ENCODE data around the gene SHMT1.
A peak's percentile ranks its signal among the peaks of the same experiment; 100 is the strongest.
"Not testable (repeated sequence)": the region's sequence is repeated elsewhere in the genome, so short reads cannot be mapped to it uniquely, and the experiment has no call there.

Gene SHMT1

DNA sequence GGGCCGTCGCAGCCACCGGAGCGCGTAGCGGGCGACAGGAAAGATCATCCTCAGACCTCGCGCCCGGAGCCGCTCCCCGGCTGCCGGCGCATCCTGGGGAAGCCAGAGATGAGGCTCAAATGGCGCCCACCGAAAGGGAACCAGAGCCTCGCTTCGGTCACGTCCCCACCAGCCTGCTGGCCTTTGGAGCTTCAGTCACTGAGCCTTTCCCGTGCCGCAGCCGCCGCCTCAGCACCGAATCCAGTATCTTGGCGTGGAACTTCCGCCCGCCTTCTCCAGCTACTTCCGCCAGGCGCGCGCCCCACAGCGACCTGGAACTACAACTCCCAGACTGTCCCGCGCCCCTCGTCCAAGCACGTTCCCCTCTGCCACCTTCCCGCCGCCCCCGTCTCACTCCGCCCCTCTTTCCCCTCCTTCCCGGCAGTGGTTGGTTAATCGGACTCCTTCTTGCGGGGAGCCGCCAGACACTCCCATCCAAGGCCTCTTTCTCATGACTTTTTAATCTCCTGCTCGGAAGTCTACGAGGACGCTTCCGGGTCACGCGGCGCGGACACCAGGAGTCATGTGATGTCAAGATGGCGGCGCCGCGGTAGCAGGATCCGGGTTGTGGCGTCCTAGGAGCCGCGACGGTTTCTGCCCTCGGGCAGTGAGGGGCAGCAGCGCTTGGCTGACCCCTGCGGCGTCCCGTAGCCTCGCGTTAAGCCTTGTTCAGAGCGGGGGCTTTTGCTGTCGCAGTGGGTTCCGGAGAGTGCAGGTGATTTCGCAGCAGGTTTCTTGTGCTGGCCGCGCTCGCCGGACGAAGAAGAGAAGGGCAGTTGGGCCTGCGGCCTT is 48.4 kb downstream of the SHMT1 start, which contains the start of the genes SMCR8 and TOP3A:
TSS of gene SMCR8 (plus strand) at position 563 of the 831 bp plus-strand sequence. CDS start 497 bp downstream, outside the sequence.
TSS of gene TOP3A (minus strand) at position 264 of the 831 bp plus-strand sequence. CDS start at position 48, 216 bp downstream.
- H3K4me3 Mint-ChIP-seq = peak within 1 kb of the TSS; percentile 82 to 85
- H3K27ac Mint-ChIP-seq = peak within 1 kb of the TSS; percentile 94
- no peaks in the 10 kb centered on the region for H3K27me3 Mint-ChIP-seq
- DNase-seq (peak; percentile 96), ATAC-seq (replicated peaks) (peak; percentile 92)
- H3K4me1 Mint-ChIP-seq = peaks cover 56 to 74% of the 10 kb centered on the region in 2 donors
- H3K9me3 Mint-ChIP-seq = peaks cover 2 to 3% of the 10 kb centered on the region in 2 donors
- peaks cover 39 to 56% of the 10 kb centered on the region in 2 donors for H3K36me3 Mint-ChIP-seq

DNA sequence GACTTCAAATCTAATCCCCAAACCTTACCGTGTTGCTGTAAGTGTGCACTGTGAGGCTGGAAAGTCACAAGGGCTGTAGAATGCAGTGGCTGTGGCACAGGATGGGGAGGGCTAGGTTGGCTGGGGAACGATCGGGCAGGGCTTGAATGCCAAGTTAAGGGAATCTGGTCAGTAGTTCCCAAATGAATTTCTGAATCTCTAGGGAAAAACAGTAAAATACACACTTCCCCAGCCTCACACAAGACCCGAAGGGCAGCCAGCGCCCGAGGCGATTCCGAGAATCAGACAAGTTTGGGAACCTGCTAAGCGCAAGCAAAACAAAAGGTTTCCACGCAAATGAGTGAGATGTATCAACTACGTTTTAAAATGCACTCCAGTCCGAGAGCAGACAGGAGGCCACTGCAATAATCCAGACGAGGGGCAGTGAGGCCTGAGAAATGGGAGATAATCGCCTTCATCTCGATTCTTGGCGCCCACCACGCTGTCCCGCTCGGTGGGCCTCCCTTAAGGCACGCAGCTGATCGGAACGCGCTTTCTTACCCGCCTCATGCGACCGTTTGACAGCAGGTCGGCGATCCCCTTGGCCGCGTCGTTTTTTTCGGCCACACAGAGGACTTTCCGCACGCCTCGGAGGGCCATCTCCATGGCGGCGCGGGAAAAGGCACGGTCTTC is 49.2 kb downstream of the SHMT1 start:
- peaks cover 2 to 3% of the 10 kb centered on the region in 2 donors for H3K9me3 Mint-ChIP-seq
- H3K27ac Mint-ChIP-seq = peak overlapping the region; percentile 94
- H3K27me3 Mint-ChIP-seq = no peaks in the 10 kb centered on the region
- H3K4me3 Mint-ChIP-seq = peak overlapping the region; percentile 82 to 85
- peaks cover 48 to 67% of the 10 kb centered on the region in 2 donors for H3K4me1 Mint-ChIP-seq
- no peak for DNase-seq
- peaks cover 37 to 50% of the 10 kb centered on the region in 2 donors for H3K36me3 Mint-ChIP-seq
- ATAC-seq (replicated peaks) = peak; percentile 15 to 26

DNA sequence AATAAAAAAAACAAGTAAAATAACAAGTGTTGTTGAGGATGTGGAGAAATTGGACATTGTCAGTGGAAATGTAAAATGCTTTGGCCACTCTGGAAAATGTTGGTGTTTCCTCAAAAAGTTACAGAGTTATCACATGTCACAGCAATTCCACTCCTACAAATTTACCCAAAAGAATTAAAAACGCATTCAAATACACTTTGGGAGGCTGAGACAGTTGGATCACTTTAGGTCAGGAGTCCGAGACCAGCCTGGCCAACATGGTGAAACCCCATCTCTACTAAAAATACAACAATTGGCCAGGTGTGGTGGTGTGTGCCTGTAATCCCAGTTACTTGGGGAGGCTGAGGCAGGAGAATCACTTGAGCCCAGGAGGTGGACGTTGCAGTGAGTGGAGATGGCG is 54.1 kb downstream of the SHMT1 start:
- ATAC-seq (replicated peaks) = no peak
- Mint-ChIP-seq H3K27ac (no peak overlapping the region), H3K27me3 (no peaks in the 10 kb centered on the region), H3K36me3 (peaks cover 26% of the 10 kb centered on the region in 2 donors), H3K4me3 (no peak overlapping the region), H3K4me1 (peaks cover 18 to 32% of the 10 kb centered on the region in 2 donors), H3K9me3 (no peaks in the 10 kb centered on the region)
- no peak for DNase-seq

DNA sequence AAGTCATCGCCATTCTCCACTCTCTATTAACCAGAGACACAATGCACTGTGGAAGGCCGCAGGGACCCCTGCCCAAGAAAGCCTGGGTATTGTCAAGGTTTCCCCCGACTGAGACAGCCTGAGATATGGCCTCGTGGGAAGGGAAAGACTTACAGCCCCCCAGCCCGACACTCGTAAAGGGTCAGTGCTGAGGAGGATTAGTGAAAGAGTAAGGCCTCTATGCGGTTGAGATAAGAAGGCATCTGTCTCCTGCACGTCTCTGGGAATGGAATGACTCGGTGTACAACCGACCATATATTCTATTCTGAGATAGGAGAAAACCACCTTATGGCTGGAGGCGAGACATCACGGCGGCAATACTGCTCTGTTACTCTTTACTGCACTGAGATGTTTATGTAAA is 60.1 kb downstream of the SHMT1 start:
- not testable (repeated sequence) for H3K9me3 Mint-ChIP-seq; H3K27me3 Mint-ChIP-seq; H3K27ac Mint-ChIP-seq; ATAC-seq (replicated peaks); DNase-seq; H3K4me3 Mint-ChIP-seq
- peaks cover 30 to 34% of the 10 kb centered on the region in 2 donors for H3K36me3 Mint-ChIP-seq
- H3K4me1 Mint-ChIP-seq = peaks cover 0 to 13% of the 10 kb centered on the region in 2 donors

DNA sequence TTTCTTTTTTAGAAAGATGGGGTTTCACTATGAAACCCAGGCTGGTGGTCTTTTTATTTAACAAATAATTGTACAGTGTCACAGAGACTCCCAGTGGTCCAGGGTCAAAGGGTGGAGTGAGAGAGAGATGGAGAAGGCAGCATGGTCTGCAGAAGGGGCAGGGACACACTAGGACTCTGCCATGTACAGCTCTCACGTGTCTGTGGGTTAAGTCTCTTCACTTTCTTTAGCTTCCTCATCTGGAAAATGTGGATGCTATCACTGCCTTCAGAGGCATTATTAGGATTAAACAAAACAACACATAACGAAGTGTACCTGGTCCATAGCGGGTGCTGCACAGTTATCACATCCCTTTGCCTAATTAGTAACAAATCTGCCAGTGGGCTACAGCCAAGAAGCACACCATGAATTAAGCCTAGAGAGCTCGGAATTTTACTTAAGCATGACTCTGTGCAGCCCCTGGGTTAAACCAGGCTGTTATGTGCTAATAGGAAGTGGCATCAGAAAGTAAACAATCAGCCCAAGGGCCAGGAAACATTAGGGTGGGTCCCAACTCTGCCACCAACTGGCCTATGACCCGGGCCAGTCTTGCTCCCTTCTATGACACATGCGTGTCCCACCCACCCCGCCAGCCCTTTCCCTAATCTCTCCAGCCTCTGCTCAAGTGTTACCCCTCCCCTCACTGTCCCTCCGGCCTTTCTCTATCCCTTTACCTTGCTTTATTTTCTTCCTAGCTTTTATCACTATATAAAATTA is 62.4 kb downstream of the SHMT1 start:
- Mint-ChIP-seq H3K4me1 (peaks cover 4 to 19% of the 10 kb centered on the region in 2 donors), H3K4me3 (no peak overlapping the region), H3K9me3 (no peaks in the 10 kb centered on the region), H3K36me3 (peaks cover 30 to 36% of the 10 kb centered on the region in 2 donors), H3K27ac (no peak overlapping the region), H3K27me3 (no peaks in the 10 kb centered on the region)
- ATAC-seq (replicated peaks) = no peak
- no peak for DNase-seq

DNA sequence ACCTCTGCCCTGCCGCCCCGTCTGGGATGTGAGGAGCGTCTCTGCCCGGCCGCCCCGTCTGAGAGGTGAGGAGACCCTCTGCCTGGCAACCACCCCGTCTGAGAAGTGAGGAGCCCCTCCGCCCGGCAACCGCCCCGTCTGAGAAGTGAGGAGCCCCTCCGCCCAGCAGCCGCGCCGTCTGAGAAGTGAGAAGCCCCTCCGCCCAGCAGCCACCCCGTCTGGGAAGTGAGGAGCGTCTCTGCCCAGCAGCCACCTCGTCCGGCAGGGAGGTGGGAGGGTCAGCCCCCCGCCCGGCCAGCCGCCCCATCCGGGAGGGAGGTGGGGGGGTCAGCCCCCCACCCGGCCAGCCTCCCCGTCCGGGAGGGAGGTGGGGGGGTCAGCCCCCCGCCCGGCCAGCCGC is 65.3 kb downstream of the SHMT1 start:
- H3K27me3 Mint-ChIP-seq; DNase-seq; H3K27ac Mint-ChIP-seq; ATAC-seq (replicated peaks); H3K9me3 Mint-ChIP-seq; H3K4me3 Mint-ChIP-seq: not testable (repeated sequence)
- Mint-ChIP-seq H3K36me3 (peaks cover 35 to 51% of the 10 kb centered on the region in 2 donors), H3K4me1 (peaks cover 5 to 14% of the 10 kb centered on the region in 2 donors)

DNA sequence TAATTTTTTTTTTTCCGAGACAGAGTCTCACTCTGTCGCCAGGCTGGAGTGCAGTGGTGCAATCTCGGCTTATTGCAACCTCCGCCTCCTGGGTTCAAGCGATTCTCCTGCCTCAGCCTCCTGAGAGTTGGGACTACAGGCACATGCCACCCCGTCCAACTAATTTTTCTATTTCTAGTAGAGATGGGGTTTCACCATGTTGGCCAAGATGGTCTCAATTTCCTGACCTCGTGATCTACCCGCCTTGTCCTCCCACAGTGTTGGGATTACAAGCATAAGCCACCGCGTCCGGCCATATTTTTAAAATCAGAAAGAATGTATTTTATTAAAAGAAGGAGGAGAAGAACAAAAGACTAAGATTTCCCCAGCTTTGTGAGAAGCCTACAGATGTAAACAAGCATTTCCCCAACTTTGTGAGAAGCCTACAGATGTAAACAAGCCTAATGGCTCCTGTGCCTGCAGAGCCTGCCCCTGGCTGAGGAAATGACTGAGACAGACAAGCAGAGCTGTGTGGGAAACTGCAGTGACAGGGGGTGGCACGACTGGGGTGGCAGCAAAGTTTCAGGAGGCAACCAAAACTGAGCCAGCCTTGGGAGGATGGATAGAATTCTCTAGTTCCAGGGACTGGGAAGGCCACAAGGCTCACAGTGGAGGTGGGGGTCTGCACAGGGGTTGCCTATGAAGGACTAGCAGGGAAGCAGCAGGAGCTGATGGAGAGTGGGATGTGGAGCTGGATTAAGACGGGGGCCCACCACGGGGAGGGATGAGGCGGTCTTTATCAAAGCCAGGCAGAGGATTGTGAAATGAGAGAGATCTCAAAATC is 71.4 kb downstream of the SHMT1 start:
- DNase-seq = no peak
- Mint-ChIP-seq H3K27me3 (no peaks in the 10 kb centered on the region), H3K27ac (peak overlapping the region; percentile 17), H3K36me3 (peaks cover 53 to 66% of the 10 kb centered on the region in 2 donors), H3K4me1 (peaks cover 5 to 6% of the 10 kb centered on the region in 2 donors), H3K4me3 (no peak overlapping the region), H3K9me3 (no peaks in the 10 kb centered on the region)
- no peak for ATAC-seq (replicated peaks)

DNA sequence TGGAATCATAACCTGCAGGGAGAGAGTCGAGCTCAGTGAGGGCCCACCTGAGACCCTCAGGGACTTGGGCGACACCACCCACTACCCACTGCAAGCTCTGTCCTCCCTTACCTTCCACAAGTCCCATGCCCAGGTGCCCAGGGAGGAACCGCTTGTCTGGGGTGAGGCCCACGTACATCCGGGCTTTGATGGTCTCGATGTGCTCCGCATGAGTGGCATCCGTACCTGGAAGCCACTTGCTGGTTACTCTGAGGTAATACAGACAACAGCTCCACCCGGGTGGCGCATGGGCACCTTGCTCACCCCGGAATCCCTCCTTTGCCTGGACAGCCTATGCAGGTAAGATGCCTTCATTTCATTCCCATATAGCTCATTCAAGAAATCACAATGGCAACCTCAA is 78.1 kb downstream of the SHMT1 start:
- Mint-ChIP-seq H3K9me3 (no peaks in the 10 kb centered on the region), H3K4me1 (no peaks in the 10 kb centered on the region), H3K4me3 (no peak overlapping the region), H3K27me3 (no peaks in the 10 kb centered on the region), H3K36me3 (peaks cover 53 to 71% of the 10 kb centered on the region in 2 donors), H3K27ac (no peak overlapping the region)
- DNase-seq (no peak), ATAC-seq (replicated peaks) (no peak)

DNA sequence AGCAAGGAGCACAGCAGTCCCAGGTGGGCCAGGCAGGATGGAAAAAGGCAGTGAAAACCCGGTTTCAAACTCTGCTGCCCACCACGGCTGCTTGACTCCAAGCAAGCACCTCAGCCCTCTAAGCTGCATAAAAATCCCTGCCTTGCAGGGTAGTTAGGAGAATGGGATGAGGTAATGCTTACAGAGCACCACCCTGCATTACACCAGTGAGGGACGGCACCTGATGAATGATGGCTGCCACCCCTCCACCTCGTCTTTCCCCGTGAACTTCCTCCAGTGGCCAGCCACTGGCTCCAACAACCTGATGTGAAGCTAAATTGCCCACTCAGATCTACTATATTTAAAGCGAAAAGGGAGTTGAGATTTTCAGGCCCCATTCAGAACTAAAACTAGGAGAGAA is 81.6 kb downstream of the SHMT1 start:
- no peak overlapping the region for H3K4me3 Mint-ChIP-seq
- H3K36me3 Mint-ChIP-seq = peaks cover 44 to 54% of the 10 kb centered on the region in 2 donors
- H3K9me3 Mint-ChIP-seq = no peaks in the 10 kb centered on the region
- H3K27me3 Mint-ChIP-seq = no peaks in the 10 kb centered on the region
- no peak for ATAC-seq (replicated peaks)
- H3K27ac Mint-ChIP-seq = no peak overlapping the region
- no peak for DNase-seq
- no peaks in the 10 kb centered on the region for H3K4me1 Mint-ChIP-seq

DNA sequence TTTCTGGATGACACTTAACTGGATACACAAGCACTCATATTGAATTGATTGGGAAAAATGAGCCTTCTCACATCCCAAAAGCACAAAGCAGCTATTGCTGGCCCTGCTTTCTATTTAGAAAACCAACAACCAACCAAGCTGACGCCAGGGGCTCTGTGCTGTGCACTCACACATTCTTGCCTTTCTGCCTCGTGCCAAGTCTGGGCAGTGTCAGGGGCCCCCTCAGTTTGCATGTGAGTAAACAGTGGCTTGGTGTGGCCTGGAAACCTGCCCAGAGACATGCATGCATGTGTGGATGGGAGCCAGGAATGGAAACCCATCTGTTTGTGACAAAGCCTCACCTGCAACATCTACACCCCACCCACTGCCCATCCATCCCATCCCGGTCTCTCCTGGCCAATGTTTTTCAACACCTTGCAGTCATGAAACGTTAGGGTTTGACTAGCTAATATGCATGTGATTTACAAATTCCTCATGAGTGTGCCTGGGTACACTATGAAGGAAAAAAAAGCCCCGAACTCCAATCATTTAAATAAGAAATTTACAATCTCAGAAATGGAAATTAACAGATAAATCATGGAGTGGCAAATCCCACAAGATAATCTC is 82.5 kb downstream of the SHMT1 start:
- no peak for DNase-seq
- Mint-ChIP-seq H3K4me1 (no peaks in the 10 kb centered on the region), H3K9me3 (no peaks in the 10 kb centered on the region), H3K4me3 (no peak overlapping the region), H3K27me3 (no peaks in the 10 kb centered on the region), H3K27ac (no peak overlapping the region), H3K36me3 (peaks cover 47 to 58% of the 10 kb centered on the region in 2 donors)
- ATAC-seq (replicated peaks) = no peak

DNA sequence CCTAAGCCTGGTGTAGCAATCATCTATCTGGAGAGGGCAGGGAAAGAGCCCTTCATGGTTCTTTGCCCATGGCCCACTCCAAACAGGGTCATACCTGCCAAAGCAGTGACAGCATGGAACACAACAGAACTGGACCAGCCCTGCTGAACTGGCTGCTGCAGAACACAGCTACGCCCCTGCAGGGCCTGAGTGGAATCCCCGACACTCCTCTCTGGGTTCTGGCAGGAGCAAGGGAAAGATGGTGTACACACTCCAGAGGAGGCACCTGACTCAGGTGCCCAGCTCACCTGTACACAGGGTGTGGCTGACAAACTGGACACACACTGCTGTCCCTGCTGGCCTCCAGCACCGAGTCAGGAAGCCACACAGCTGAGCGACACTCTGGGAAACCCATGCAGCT is 83.1 kb downstream of the SHMT1 start:
- DNase-seq (no peak), ATAC-seq (replicated peaks) (no peak)
- H3K4me1 Mint-ChIP-seq = no peaks in the 10 kb centered on the region
- H3K36me3 Mint-ChIP-seq = peaks cover 43 to 53% of the 10 kb centered on the region in 2 donors
- no peaks in the 10 kb centered on the region for H3K27me3 Mint-ChIP-seq
- H3K4me3 Mint-ChIP-seq = no peak overlapping the region
- no peaks in the 10 kb centered on the region for H3K9me3 Mint-ChIP-seq
- no peak overlapping the region for H3K27ac Mint-ChIP-seq

DNA sequence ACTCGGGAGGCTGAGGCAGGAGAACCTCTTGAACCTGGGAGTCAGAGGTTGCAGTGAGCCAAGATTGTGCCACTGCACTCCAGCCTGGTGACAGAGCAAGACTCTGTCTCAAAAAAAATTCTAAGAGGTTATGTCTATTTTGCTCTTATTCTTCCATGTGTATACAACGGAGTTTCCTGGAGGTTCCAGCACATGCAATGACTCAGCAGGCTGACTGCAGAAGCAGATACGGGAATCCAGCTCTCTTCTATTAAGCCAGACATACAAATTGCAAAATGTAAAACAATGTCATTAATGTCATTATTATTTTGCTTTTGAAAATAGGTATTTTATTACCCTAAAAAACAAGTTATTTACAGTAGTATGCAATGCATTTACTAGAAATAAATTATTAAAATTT is 84.5 kb downstream of the SHMT1 start:
- no peaks in the 10 kb centered on the region for H3K9me3 Mint-ChIP-seq
- peaks cover 35 to 45% of the 10 kb centered on the region in 2 donors for H3K36me3 Mint-ChIP-seq
- H3K4me3 Mint-ChIP-seq = no peak overlapping the region
- ATAC-seq (replicated peaks) = no peak
- no peak for DNase-seq
- H3K27ac Mint-ChIP-seq = no peak overlapping the region
- H3K4me1 Mint-ChIP-seq = no peaks in the 10 kb centered on the region
- H3K27me3 Mint-ChIP-seq = no peaks in the 10 kb centered on the region

Measured in stimulated activated naive B cell treated with anti-CD40 and anti-IgM and Interleukin-4, amounts not matched to agents 10 μg/mL and 1 μg/mL and 100 μg/mL, for 72 hours (primary cell).